Measurements from ENCODE around the gene MUC5AC. TPM values are rescaled to one million over a fixed set of nuclear protein-coding genes. Genes with fewer than 3 reads are reported as not detected.
"Not testable (repeated sequence)": the region's sequence is repeated elsewhere in the genome, so short reads cannot be mapped to it uniquely, and the experiment has no call there.

Gene MUC5AC
- total RNA-seq, 1 donor from 2014 or later, result not detected

DNA sequence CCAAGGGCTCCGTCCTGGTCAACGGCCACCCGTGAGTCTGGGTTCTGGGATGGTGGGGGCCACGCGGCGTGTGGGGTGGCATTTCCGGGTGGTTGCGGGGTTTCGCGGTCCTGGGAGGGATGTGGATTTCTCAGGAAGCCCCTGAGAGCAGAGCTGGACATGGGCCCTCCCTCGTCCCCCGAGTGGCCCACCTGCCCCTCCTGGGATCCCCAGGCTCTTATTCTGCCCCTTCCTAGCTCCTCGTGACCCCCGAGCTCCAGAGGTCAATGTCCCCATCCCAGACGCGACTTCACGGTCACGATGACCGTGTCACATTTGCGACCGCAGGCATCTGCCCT lies 4.4 kb downstream of the MUC5AC start:
- intact Hi-C loops (cut with DNase I), result no loop called here
- Histone ChIP-seq H3K4me3 (no peak overlapping the region), H3K36me3 (no peaks in the 10 kb centered on the region), H3K9me3 (no peaks in the 10 kb centered on the region), H3K4me1 (no peaks in the 10 kb centered on the region), H3K27ac (no peak overlapping the region), H3K27me3 (no peaks in the 10 kb centered on the region)
- DNase-seq (ENCODE audit: extremely low spot score in 2 of 2), result no peak
- TF ChIP-seq POLR2A (IDR thresholded peaks at IDR 0.05) (no peak), POLR2AphosphoS5 (IDR thresholded peaks at IDR 0.05; ENCODE audit: insufficient read depth in 1 of 2, low read depth in 1 of 2) (no peak)
- TF ChIP-seq, protein P1, sequence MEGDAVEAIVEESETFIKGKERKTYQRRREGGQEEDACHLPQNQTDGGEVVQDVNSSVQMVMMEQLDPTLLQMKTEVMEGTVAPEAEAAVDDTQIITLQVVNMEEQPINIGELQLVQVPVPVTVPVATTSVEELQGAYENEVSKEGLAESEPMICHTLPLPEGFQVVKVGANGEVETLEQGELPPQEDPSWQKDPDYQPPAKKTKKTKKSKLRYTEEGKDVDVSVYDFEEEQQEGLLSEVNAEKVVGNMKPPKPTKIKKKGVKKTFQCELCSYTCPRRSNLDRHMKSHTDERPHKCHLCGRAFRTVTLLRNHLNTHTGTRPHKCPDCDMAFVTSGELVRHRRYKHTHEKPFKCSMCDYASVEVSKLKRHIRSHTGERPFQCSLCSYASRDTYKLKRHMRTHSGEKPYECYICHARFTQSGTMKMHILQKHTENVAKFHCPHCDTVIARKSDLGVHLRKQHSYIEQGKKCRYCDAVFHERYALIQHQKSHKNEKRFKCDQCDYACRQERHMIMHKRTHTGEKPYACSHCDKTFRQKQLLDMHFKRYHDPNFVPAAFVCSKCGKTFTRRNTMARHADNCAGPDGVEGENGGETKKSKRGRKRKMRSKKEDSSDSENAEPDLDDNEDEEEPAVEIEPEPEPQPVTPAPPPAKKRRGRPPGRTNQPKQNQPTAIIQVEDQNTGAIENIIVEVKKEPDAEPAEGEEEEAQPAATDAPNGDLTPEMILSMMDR (IDR thresholded peaks at IDR 0.05), result no peak

DNA sequence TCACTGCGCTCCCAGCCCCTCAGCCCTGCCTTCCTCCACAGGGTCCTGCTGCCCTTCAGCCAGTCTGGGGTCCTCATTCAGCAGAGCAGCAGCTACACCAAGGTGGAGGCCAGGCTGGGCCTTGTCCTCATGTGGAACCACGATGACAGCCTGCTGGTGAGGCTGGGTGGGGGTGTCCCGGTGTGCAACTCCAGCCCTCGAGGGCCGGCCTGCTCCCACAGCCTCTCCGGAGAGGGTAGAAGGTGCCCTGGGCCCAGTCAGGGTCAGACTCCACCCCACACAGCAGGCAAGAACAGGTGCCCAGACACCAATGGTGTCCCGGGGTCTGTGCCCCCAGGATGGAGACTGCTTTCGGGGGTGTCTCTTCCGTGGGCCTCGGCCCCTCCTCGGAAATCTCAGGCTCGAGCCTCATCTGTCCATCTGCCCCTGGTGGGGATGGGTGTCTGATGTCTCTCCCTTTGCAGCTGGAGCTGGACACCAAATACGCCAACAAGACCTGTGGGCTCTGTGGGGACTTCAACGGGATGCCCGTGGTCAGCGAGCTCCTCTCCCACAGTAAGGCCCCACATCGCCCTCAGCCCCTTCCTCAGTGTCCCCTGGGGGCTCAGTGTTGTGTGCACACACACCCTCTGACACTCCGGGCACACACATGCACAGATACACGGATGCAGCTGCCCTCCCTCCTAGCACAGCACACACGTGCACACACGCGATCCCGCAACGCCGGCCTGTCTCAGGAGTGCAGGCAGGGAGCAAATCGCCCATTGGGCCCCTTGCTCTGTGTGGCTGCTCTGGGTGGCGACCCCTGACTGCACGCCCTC lies 4.9 kb downstream of the MUC5AC start:
- Histone ChIP-seq H3K36me3 (no peaks in the 10 kb centered on the region), H3K4me1 (no peaks in the 10 kb centered on the region), H3K27me3 (no peaks in the 10 kb centered on the region), H3K9me3 (no peaks in the 10 kb centered on the region), H3K27ac (no peak overlapping the region), H3K4me3 (no peak overlapping the region)
- DNase-seq (ENCODE audit: extremely low spot score in 2 of 2), result no peak
- TF ChIP-seq POLR2AphosphoS5 (IDR thresholded peaks at IDR 0.05; ENCODE audit: insufficient read depth in 1 of 2, low read depth in 1 of 2), result no peak
- TF ChIP-seq, protein P1 (IDR thresholded peaks at IDR 0.05), result no peak
- TF ChIP-seq POLR2A (IDR thresholded peaks at IDR 0.05), result no peak
- intact Hi-C loops (cut with DNase I), result no loop called here

DNA sequence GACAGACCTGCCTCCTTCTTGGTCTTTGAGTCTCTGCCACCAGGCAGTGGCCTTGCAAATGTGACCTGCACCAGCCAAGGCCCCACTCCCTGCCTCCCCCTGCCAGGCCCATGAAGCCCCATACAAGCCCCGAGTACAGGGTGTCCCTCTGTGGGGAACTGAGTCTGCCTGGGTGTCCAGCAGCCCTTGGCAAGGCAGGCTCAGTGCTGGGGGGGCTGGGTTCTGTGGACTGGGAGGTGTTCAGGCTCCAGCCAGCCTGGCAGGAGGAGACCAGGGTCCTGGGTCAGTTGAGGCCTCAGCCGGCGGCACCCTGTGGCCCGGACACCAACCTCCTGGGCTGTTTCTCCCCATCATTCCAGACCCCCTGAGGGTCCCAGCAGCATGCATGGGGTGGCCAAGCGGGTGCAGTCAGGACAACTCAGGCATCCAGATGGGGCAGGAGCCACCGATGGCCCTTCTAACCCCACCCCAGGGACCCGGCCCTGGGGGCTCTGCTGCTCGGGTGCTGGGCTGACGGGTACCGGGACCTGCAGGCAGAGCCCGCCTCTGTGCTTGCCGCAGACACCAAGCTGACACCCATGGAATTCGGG lies 5.7 kb downstream of the MUC5AC start:
- Histone ChIP-seq H3K36me3 (no peaks in the 10 kb centered on the region), H3K27me3 (no peaks in the 10 kb centered on the region), H3K9me3 (no peaks in the 10 kb centered on the region), H3K4me3 (no peak overlapping the region), H3K27ac (no peak overlapping the region), H3K4me1 (no peaks in the 10 kb centered on the region)
- intact Hi-C loops (cut with DNase I), result no loop called here
- TF ChIP-seq, protein P1 (IDR thresholded peaks at IDR 0.05), result no peak
- no peak for TF ChIP-seq POLR2A (IDR thresholded peaks at IDR 0.05)
- DNase-seq (ENCODE audit: extremely low spot score in 2 of 2), result no peak

DNA sequence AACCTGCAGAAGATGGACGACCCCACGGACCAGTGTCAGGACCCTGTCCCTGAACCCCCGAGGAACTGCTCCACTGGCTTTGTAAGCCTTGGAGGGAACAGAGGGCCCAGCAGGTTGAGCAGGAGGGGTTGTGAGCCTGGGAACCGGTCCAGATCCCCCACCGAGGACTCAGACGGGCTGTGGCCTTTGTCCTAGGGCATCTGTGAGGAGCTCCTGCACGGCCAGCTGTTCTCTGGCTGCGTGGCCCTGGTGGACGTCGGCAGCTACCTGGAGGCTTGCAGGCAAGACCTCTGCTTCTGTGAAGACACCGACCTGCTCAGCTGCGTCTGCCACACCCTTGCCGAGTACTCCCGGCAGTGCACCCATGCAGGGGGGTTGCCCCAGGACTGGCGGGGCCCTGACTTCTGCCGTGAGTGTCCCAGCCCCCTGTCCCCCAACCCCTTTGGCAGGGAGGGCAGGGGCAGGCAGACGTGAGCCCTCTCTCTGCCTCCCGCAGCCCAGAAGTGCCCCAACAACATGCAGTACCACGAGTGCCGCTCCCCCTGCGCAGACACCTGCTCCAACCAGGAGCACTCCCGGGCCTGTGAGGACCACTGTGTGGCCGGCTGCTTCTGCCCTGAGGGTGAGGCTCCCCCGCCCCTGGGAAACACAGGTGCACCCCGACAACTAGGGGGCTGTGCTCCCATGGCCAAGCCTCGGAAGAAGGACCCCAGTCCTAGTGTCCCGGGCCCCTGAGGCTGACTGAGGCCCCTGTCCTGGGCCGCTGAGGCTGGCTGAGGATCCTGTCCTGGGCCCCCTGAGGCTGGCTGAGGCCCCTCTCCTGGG lies 6.4 kb downstream of the MUC5AC start:
- TF ChIP-seq POLR2A (IDR thresholded peaks at IDR 0.05) (no peak), POLR2AphosphoS5 (IDR thresholded peaks at IDR 0.05; ENCODE audit: insufficient read depth in 1 of 2, low read depth in 1 of 2) (no peak)
- TF ChIP-seq, protein P1 (IDR thresholded peaks at IDR 0.05), result no peak
- intact Hi-C loops (cut with DNase I), result no loop called here
- no peak for DNase-seq (ENCODE audit: extremely low spot score in 2 of 2)
- no peak overlapping the region for H3K4me3 ChIP-seq
- H3K36me3 ChIP-seq, result no peaks in the 10 kb centered on the region
- no peaks in the 10 kb centered on the region for H3K4me1 ChIP-seq
- no peaks in the 10 kb centered on the region for H3K27me3 ChIP-seq
- no peak overlapping the region for H3K27ac ChIP-seq
- H3K9me3 ChIP-seq, result no peaks in the 10 kb centered on the region

DNA sequence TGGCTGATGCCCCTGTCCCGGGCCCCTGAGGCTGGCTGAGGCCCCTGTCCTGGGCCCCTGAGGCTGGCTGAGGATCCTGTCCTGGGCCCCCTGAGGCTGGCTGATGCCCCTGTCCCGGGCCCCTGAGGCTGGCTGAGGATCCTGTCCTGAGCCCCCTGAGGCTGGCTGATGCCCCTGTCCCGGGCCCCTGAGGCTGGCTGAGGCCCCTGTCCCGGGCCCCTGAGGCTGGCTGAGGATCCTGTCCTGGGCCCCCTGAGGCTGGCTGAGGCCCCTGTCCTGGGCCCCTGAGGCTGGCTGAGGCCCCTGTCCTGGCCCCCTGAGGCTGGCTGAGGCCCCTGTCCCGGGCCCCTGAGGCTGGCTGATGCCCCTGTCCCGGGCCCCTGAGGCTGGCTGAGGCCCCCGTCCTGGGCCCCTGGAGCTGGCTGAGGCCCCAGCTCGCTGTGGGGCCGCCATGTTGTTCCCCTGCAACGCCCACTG lies 7.1 kb downstream of the MUC5AC start:
- intact Hi-C loops (cut with DNase I); H3K9me3 ChIP-seq; DNase-seq (ENCODE audit: extremely low spot score in 2 of 2); H3K36me3 ChIP-seq; H3K4me1 ChIP-seq; H3K27me3 ChIP-seq; H3K4me3 ChIP-seq; H3K27ac ChIP-seq: not testable (repeated sequence)
